Measurements from ENCODE around the gene PTF1A. TPM values are rescaled to one million over a fixed set of nuclear protein-coding genes. Genes with fewer than 3 reads are reported as not detected.

Gene PTF1A
- polyA plus RNA-seq, 1 donor (not counting 4 experiments of a cell fraction or from before 2014, with no cell fraction given): not detected

GRCh38 chr10:23156447-23157150, 35.5 kb upstream of the PTF1A start:
- Histone ChIP-seq H3K27ac (ENCODE audit: control insufficient read depth, insufficient read depth, low read length) (no peak overlapping the region), H3K4me1 (ENCODE audit: control insufficient read depth, extremely low read depth, insufficient read depth, low read length) (peaks cover 6% of the 10 kb centered on the region), H2AFZ (ENCODE audit: control insufficient read depth, low read length) (no peak overlapping the region), H3K9ac (ENCODE audit: control insufficient read depth, extremely low read depth, insufficient read depth, low read length) (no peak overlapping the region), H3K9me3 (ENCODE audit: control insufficient read depth, low read depth, low read length) (no peaks in the 10 kb centered on the region), H4K20me1 (ENCODE audit: control insufficient read depth, extremely low read depth, insufficient read depth, low read length) (no peaks in the 10 kb centered on the region), H3K36me3 (ENCODE audit: control insufficient read depth in 2 of 2, extremely low read depth in 1 of 2, insufficient read depth in 2 of 2, low read length in 2 of 2) (no peaks in the 10 kb centered on the region), H3K4me2 (ENCODE audit: control insufficient read depth, extremely low read depth, insufficient read depth, low read depth, low read length) (no peak overlapping the region), H3K4me3 (ENCODE audit: control insufficient read depth in 2 of 3, extremely low read depth in 1 of 3, insufficient read depth in 2 of 3, low read depth in 1 of 3, low read length in 3 of 3) (no peak overlapping the region), H3K27me3 (ENCODE audit: control insufficient read depth, extremely low read depth, insufficient read depth, low read length) (peaks cover 4% of the 10 kb centered on the region), H3K79me2 (ENCODE audit: control insufficient read depth, insufficient read depth, low read length) (no peaks in the 10 kb centered on the region), H3K9me1 (ENCODE audit: control insufficient read depth, extremely low read depth, insufficient read depth, low read length) (no peaks in the 10 kb centered on the region)
- FAIRE-seq (no peak), DNase-seq (ENCODE audit: low read depth, low spot score) (no peak)
- TF ChIP-seq EZH2 (IDR thresholded peaks at IDR 0.05; ENCODE audit: low read length): no peak
- TF ChIP-seq CTCF (optimal IDR thresholded peaks at IDR 0.05 in 1 of 3, IDR thresholded peaks at IDR 0.05 in 1 of 3, conservative IDR thresholded peaks at IDR 0.05 in 1 of 3; ENCODE audit: extremely low read depth in 1 of 3, insufficient read depth in 2 of 3, low read length in 3 of 3): no peak
- dilution Hi-C loops (cut with MboI; ENCODE audit: extremely low pct_ligation_motif_present, low sequenced_read_pairs): no loop called here

- no peak for DNase-seq (ENCODE audit: low read depth, low spot score)
- no peaks in the 10 kb centered on the region for H3K9me3 ChIP-seq (ENCODE audit: control insufficient read depth, low read depth, low read length)
- no peak overlapping the region for H3K4me3 ChIP-seq (ENCODE audit: control insufficient read depth in 2 of 3, extremely low read depth in 1 of 3, insufficient read depth in 2 of 3, low read depth in 1 of 3, low read length in 3 of 3)
- dilution Hi-C loops (cut with MboI; ENCODE audit: extremely low pct_ligation_motif_present, low sequenced_read_pairs): no loop called here
- peaks cover 6% of the 10 kb centered on the region for H3K4me1 ChIP-seq (ENCODE audit: control insufficient read depth, extremely low read depth, insufficient read depth, low read length)
- H3K4me2 ChIP-seq (ENCODE audit: control insufficient read depth, extremely low read depth, insufficient read depth, low read depth, low read length): no peak overlapping the region
- TF ChIP-seq EZH2 (IDR thresholded peaks at IDR 0.05; ENCODE audit: low read length) (no peak), CTCF (optimal IDR thresholded peaks at IDR 0.05 in 1 of 3, IDR thresholded peaks at IDR 0.05 in 1 of 3, conservative IDR thresholded peaks at IDR 0.05 in 1 of 3; ENCODE audit: extremely low read depth in 1 of 3, insufficient read depth in 2 of 3, low read length in 3 of 3) (no peak)
- H3K36me3 ChIP-seq (ENCODE audit: control insufficient read depth in 2 of 2, extremely low read depth in 1 of 2, insufficient read depth in 2 of 2, low read length in 2 of 2): no peaks in the 10 kb centered on the region
- H3K9me1 ChIP-seq (ENCODE audit: control insufficient read depth, extremely low read depth, insufficient read depth, low read length): no peaks in the 10 kb centered on the region
- H3K9ac ChIP-seq (ENCODE audit: control insufficient read depth, extremely low read depth, insufficient read depth, low read length): no peak overlapping the region
- no peaks in the 10 kb centered on the region for H4K20me1 ChIP-seq (ENCODE audit: control insufficient read depth, extremely low read depth, insufficient read depth, low read length)
- H3K79me2 ChIP-seq (ENCODE audit: control insufficient read depth, insufficient read depth, low read length): no peaks in the 10 kb centered on the region
- no peak overlapping the region for H2AFZ ChIP-seq (ENCODE audit: control insufficient read depth, low read length)
- no peak for FAIRE-seq
- H3K27me3 ChIP-seq (ENCODE audit: control insufficient read depth, extremely low read depth, insufficient read depth, low read length): peaks cover 4% of the 10 kb centered on the region
- H3K27ac ChIP-seq (ENCODE audit: control insufficient read depth, insufficient read depth, low read length): no peak overlapping the region
Measured at GRCh38 chr10:23157239-23157681, 34.9 kb upstream of the PTF1A start.

Measured in keratinocyte (primary cell).